Endothelial cell of umbilical vein (primary cell): ENCODE results near the gene XKR3.

Source experiments
- CTCF ChIP-seq, 2 donors: IDR thresholded peaks; 1 replicate in 1 of 2; 2 replicates in 1 of 2; pipeline ENCODE4 v1.5.1; 2011; ENCODE audit warnings: low read length in 2 of 2, mild to moderate bottlenecking in 2 of 2, moderate library complexity in 2 of 2, control low read depth in 1 of 2, inconsistent platforms in 1 of 2, low read depth in 1 of 2; ENCODE audit not compliant: insufficient read depth in 1 of 2; ENCODE audit errors: extremely low read depth in 1 of 2
- EZH2 ChIP-seq: IDR thresholded peaks from 2 replicates; pipeline ENCODE4 v1.6.1; 2012; ENCODE audit warnings: borderline replicate concordance, low read depth, mild to moderate bottlenecking, moderate library complexity, low read length, inconsistent platforms; ENCODE audit not compliant: severe bottlenecking
- FOS ChIP-seq: IDR thresholded peaks from 2 replicates; pipeline ENCODE4 v1.6.1; 2011; ENCODE audit warnings: mild to moderate bottlenecking, low read length, moderate library complexity, borderline replicate concordance; ENCODE audit not compliant: insufficient read depth
- JUN ChIP-seq: IDR thresholded peaks from 2 replicates; pipeline ENCODE4 v1.6.1; 2011; ENCODE audit warnings: borderline replicate concordance, low read depth; ENCODE audit not compliant: insufficient read length, insufficient read depth
- MYC ChIP-seq: IDR thresholded peaks from one replicate; pipeline ENCODE4 v1.6.1; 2011; ENCODE audit warnings: mild to moderate bottlenecking, low read depth, low read length
- POLR2A ChIP-seq: IDR thresholded peaks from 2 replicates; pipeline ENCODE4 v1.6.1; 2012; ENCODE audit warnings: low read depth, mild to moderate bottlenecking, control low read depth, low read length
- POLR2AphosphoS5 ChIP-seq: IDR thresholded peaks from 2 replicates; pipeline ENCODE4 v1.6.1; 2012; ENCODE audit warnings: low read depth, mild to moderate bottlenecking, control low read depth, low read length, moderate library complexity; ENCODE audit not compliant: insufficient read depth

DNA sequence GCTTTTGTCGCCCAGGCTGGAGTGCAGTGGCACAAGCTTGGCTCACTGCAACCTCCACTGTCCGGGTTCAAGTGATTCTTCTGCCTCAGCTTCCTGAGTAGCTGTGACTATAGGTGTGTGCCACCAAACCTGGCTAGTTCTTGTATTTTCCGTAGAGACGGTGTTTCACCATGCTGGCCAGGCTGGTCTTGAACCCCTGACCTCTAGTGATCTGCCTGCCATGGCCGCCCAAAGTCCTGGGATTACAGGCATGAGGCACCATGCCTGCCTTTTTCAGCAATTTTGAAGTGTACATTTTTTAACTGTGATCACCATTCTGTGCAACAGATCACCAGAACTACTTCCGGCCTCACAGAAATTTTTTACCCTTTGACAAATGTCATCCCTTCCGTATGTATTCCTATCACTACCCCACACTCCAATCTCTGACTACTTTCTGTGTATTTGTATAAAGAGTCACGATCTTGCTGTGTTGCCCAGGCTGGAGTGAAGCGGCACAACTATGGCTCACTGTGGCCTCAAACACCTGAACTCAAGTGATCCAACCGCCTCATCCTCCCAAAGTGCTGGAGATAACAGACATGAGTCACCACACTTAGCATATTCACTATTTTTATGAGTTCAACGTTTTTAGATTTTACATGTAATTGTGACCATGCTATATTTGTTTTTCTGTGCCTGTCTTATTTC is 44.0 kb downstream of the XKR3 start:
- TF ChIP-seq EZH2 (no peak), POLR2AphosphoS5 (no peak), CTCF (IDR thresholded peaks at IDR 0.05; ENCODE audit: extremely low read depth in 1 of 2, insufficient read depth in 1 of 2, low read depth in 1 of 2, low read length in 2 of 2) (no peak), POLR2A (no peak), MYC (no peak), FOS (no peak), JUN (no peak)
